ENCODE measurements around the gene STK4.

Gene STK4

GRCh38 chr20:44966030-44966961 is at the start of gene STK4:
STK4 (plus strand) TSS chr20:44966512; CDS start chr20:44966569, 57 bp downstream.
- peak; percentile 93 for DNase-seq

- no peak for DNase-seq
These were observed 49.7 kb upstream of the STK4 start for GRCh38 chr20:44916586-44916985.

- no peak for DNase-seq
These were observed 48.9 kb upstream of the STK4 start for GRCh38 chr20:44917399-44917798.

GRCh38 chr20:44918342-44918741 is 48.0 kb upstream of the STK4 start:
- no peak for DNase-seq

- DNase-seq: no peak
These were observed 47.6 kb upstream of the STK4 start for GRCh38 chr20:44918761-44919160.

GRCh38 chr20:44921447-44921846 is 44.9 kb upstream of the STK4 start:
- DNase-seq: no peak

GRCh38 chr20:44924541-44924940 is 41.8 kb upstream of the STK4 start:
- DNase-seq: no peak

- DNase-seq: no peak
These were observed 37.7 kb upstream of the STK4 start for GRCh38 chr20:44928595-44928994.

GRCh38 chr20:44930517-44931168 is 35.7 kb upstream of the STK4 start:
- no peak for DNase-seq

GRCh38 chr20:44931911-44932310 is 34.4 kb upstream of the STK4 start:
- DNase-seq: no peak

- DNase-seq: no peak
These were observed 33.4 kb upstream of the STK4 start for GRCh38 chr20:44932916-44933315.

- DNase-seq: no peak
These were observed 29.8 kb upstream of the STK4 start for GRCh38 chr20:44936510-44936909.

- no peak for DNase-seq
These were observed 27.7 kb upstream of the STK4 start for GRCh38 chr20:44938637-44939036.

GRCh38 chr20:44941120-44941691 is 25.1 kb upstream of the STK4 start:
- DNase-seq: no peak

GRCh38 chr20:44942264-44942973 is 23.9 kb upstream of the STK4 start:
- no peak for DNase-seq

GRCh38 chr20:44943828-44944227 is 22.5 kb upstream of the STK4 start:
- no peak for DNase-seq

GRCh38 chr20:44945261-44945660 is 21.1 kb upstream of the STK4 start:
- no peak for DNase-seq

GRCh38 chr20:44946271-44946852 is 19.9 kb upstream of the STK4 start:
- DNase-seq: no peak

- no peak for DNase-seq
These were observed 18.2 kb upstream of the STK4 start for GRCh38 chr20:44948107-44948506.

GRCh38 chr20:44948513-44948912 is 17.8 kb upstream of the STK4 start:
- DNase-seq: no peak

- no peak for DNase-seq
These were observed 15.9 kb upstream of the STK4 start for GRCh38 chr20:44950368-44950767.

GRCh38 chr20:44952731-44953130 is 13.6 kb upstream of the STK4 start:
- no peak for DNase-seq

- no peak for DNase-seq
These were observed 12.1 kb upstream of the STK4 start for GRCh38 chr20:44954211-44954610.

All from stimulated activated naive CD4-positive, alpha-beta T cell treated with Interleukin-2 at 50 U/mL for 16 hours (primary cell).